ENCODE results near the gene STX2.

Gene STX2

DNA sequence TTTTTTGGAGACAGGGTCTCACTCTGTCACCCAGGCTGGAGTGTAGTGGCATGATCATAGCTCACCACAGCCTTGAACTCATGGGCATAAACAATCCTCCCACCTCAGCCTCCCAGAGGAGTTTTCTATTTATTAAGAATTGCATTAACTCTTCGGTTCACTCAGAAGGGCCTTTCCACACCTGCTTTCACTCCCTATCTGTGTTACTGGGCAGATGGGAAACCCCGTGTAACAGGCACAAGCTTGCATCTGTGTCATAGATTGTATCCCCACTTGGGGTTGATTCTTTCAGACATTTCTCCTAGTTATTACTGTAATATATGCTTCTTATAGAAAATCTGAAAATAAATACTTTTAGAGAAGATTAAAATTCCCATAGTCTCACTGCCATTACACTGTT, 38.7 kb downstream of the STX2 start:
- Histone ChIP-seq H3K4me2 (ENCODE audit: low read length) (no peak overlapping the region), H3K9me3 (ENCODE audit: control insufficient read depth, insufficient read depth, low read length) (no peaks in the 10 kb centered on the region), H4K20me1 (ENCODE audit: control insufficient read depth, insufficient read depth, low read depth, low read length) (no peaks in the 10 kb centered on the region), H3K9me2 (replicated peaks; ENCODE audit: control insufficient read depth, low read length) (no peaks in the 10 kb centered on the region), H3K4me1 (ENCODE audit: control insufficient read depth, low read length) (no peaks in the 10 kb centered on the region), H3K27ac (ENCODE audit: low read depth, low read length) (no peak overlapping the region), H3K4me3 (ENCODE audit: low read length) (no peak overlapping the region), H3K27me3 (ENCODE audit: control insufficient read depth, low read length) (no peaks in the 10 kb centered on the region), H3K36me3 (ENCODE audit: control insufficient read depth, low read length) (peaks cover 60% of the 10 kb centered on the region), H3F3A (ENCODE audit: control insufficient read depth, insufficient read depth) (no peaks in the 10 kb centered on the region), H3K79me2 (ENCODE audit: control insufficient read depth, low read length) (no peaks in the 10 kb centered on the region)
- TF ChIP-seq EZH2phosphoT487 (IDR thresholded peaks at IDR 0.05; ENCODE audit: borderline replicate concordance, low read length) (no peak), CTCF (IDR thresholded peaks at IDR 0.05; ENCODE audit: low read depth, low read length, poor library complexity, severe bottlenecking) (no peak)

- Histone ChIP-seq H3F3A (ENCODE audit: control insufficient read depth, insufficient read depth) (no peaks in the 10 kb centered on the region), H3K9me2 (replicated peaks; ENCODE audit: control insufficient read depth, low read length) (no peaks in the 10 kb centered on the region), H3K9me3 (ENCODE audit: control insufficient read depth, insufficient read depth, low read length) (no peaks in the 10 kb centered on the region), H3K79me2 (ENCODE audit: control insufficient read depth, low read length) (no peaks in the 10 kb centered on the region), H4K20me1 (ENCODE audit: control insufficient read depth, insufficient read depth, low read depth, low read length) (no peaks in the 10 kb centered on the region), H3K4me1 (ENCODE audit: control insufficient read depth, low read length) (no peaks in the 10 kb centered on the region), H3K27ac (ENCODE audit: low read depth, low read length) (no peak overlapping the region), H3K36me3 (ENCODE audit: control insufficient read depth, low read length) (peaks cover 56% of the 10 kb centered on the region), H3K4me3 (ENCODE audit: low read length) (no peak overlapping the region), H3K27me3 (ENCODE audit: control insufficient read depth, low read length) (no peaks in the 10 kb centered on the region), H3K4me2 (ENCODE audit: low read length) (no peak overlapping the region)
- TF ChIP-seq EZH2phosphoT487 (IDR thresholded peaks at IDR 0.05; ENCODE audit: borderline replicate concordance, low read length): no peak
- TF ChIP-seq CTCF (IDR thresholded peaks at IDR 0.05; ENCODE audit: low read depth, low read length, poor library complexity, severe bottlenecking): no peak
These were observed 40.0 kb downstream of the STX2 start for GRCh38 chr12:130799051-130799450.

- Histone ChIP-seq H3K36me3 (ENCODE audit: control insufficient read depth, low read length) (peaks cover 56% of the 10 kb centered on the region), H3K9me2 (replicated peaks; ENCODE audit: control insufficient read depth, low read length) (no peaks in the 10 kb centered on the region), H3F3A (ENCODE audit: control insufficient read depth, insufficient read depth) (no peaks in the 10 kb centered on the region), H3K4me3 (ENCODE audit: low read length) (no peak overlapping the region), H4K20me1 (ENCODE audit: control insufficient read depth, insufficient read depth, low read depth, low read length) (no peaks in the 10 kb centered on the region), H3K27me3 (ENCODE audit: control insufficient read depth, low read length) (no peaks in the 10 kb centered on the region), H3K79me2 (ENCODE audit: control insufficient read depth, low read length) (no peaks in the 10 kb centered on the region), H3K9me3 (ENCODE audit: control insufficient read depth, insufficient read depth, low read length) (no peaks in the 10 kb centered on the region), H3K27ac (ENCODE audit: low read depth, low read length) (no peak overlapping the region), H3K4me1 (ENCODE audit: control insufficient read depth, low read length) (no peaks in the 10 kb centered on the region), H3K4me2 (ENCODE audit: low read length) (no peak overlapping the region)
- TF ChIP-seq EZH2phosphoT487 (IDR thresholded peaks at IDR 0.05; ENCODE audit: borderline replicate concordance, low read length): no peak
- no peak for TF ChIP-seq CTCF (IDR thresholded peaks at IDR 0.05; ENCODE audit: low read depth, low read length, poor library complexity, severe bottlenecking)
These were observed 41.9 kb downstream of the STX2 start for GRCh38 chr12:130796985-130797686.

Data from DOHH2 (cell line).